ENCODE results near the gene ATP5PD.
"Not testable (repeated sequence)": the region's sequence is repeated elsewhere in the genome, so short reads cannot be mapped to it uniquely, and the experiment has no call there.

Gene ATP5PD

GRCh38 chr17:75074532-75074931, 27.8 kb upstream of the ATP5PD start:
- Histone ChIP-seq H3K27me3 (ENCODE audit: insufficient read depth, poor library complexity, severe bottlenecking) (no peaks in the 10 kb centered on the region), H3K27ac (replicated peaks) (no peak overlapping the region), H3K4me3 (replicated peaks; ENCODE audit: insufficient read depth, low read length) (no peak overlapping the region)
- TF ChIP-seq CTCF (IDR thresholded peaks at IDR 0.05; ENCODE audit: insufficient read depth, low read length) (no peak), GABPA (IDR thresholded peaks at IDR 0.05; ENCODE audit: low read depth) (no peak), POLR2AphosphoS5 (IDR thresholded peaks at IDR 0.05; ENCODE audit: low read depth) (no peak), REST (IDR thresholded peaks at IDR 0.05; ENCODE audit: insufficient replicate concordance, low read depth) (no peak), SPI1 (IDR thresholded peaks at IDR 0.05; ENCODE audit: borderline replicate concordance, low read depth) (no peak; the same call in 1 of the 2 replicates)
- no peak for DNase-seq (ENCODE audit: low read depth in 1 of 2, low spot score in 1 of 2)

- Histone ChIP-seq H3K27me3 (ENCODE audit: insufficient read depth, poor library complexity, severe bottlenecking) (no peaks in the 10 kb centered on the region), H3K4me3 (replicated peaks; ENCODE audit: insufficient read depth, low read length) (no peak overlapping the region), H3K27ac (replicated peaks) (no peak overlapping the region)
- DNase-seq (ENCODE audit: low read depth in 1 of 2, low spot score in 1 of 2): no peak
- TF ChIP-seq REST (IDR thresholded peaks at IDR 0.05; ENCODE audit: insufficient replicate concordance, low read depth) (no peak), SPI1 (IDR thresholded peaks at IDR 0.05; ENCODE audit: borderline replicate concordance, low read depth) (no peak), POLR2AphosphoS5 (IDR thresholded peaks at IDR 0.05; ENCODE audit: low read depth) (no peak), CTCF (IDR thresholded peaks at IDR 0.05; ENCODE audit: insufficient read depth, low read length) (no peak), GABPA (IDR thresholded peaks at IDR 0.05; ENCODE audit: low read depth) (no peak)
These were observed 26.9 kb upstream of the ATP5PD start for GRCh38 chr17:75073618-75074047.

- not testable (repeated sequence) for DNase-seq (ENCODE audit: low read depth in 1 of 2, low spot score in 1 of 2); H3K27ac ChIP-seq (replicated peaks); H3K4me3 ChIP-seq (replicated peaks; ENCODE audit: insufficient read depth, low read length); H3K27me3 ChIP-seq (ENCODE audit: insufficient read depth, poor library complexity, severe bottlenecking)
These were observed 26.1 kb upstream of the ATP5PD start for GRCh38 chr17:75072909-75073308.

GRCh38 chr17:75071478-75072271, 24.9 kb upstream of the ATP5PD start:
- H3K27me3 ChIP-seq (ENCODE audit: insufficient read depth, poor library complexity, severe bottlenecking); DNase-seq (ENCODE audit: low read depth in 1 of 2, low spot score in 1 of 2); H3K4me3 ChIP-seq (replicated peaks; ENCODE audit: insufficient read depth, low read length); H3K27ac ChIP-seq (replicated peaks): not testable (repeated sequence)

GRCh38 chr17:75069783-75070182, 23.0 kb upstream of the ATP5PD start:
- Histone ChIP-seq H3K27me3 (ENCODE audit: insufficient read depth, poor library complexity, severe bottlenecking) (no peaks in the 10 kb centered on the region), H3K27ac (replicated peaks) (no peak overlapping the region), H3K4me3 (replicated peaks; ENCODE audit: insufficient read depth, low read length) (no peak overlapping the region)
- TF ChIP-seq REST (IDR thresholded peaks at IDR 0.05; ENCODE audit: insufficient replicate concordance, low read depth) (no peak), CTCF (IDR thresholded peaks at IDR 0.05; ENCODE audit: insufficient read depth, low read length) (peak; percentile 13), SPI1 (IDR thresholded peaks at IDR 0.05; ENCODE audit: borderline replicate concordance, low read depth) (no peak)
- no peak for DNase-seq (ENCODE audit: low read depth in 1 of 2, low spot score in 1 of 2)

Measured in HL-60 (cell line).